Suprapubic skin (tissue), 4 donors: ENCODE data around the gene NDUFV2. TPM values are rescaled to one million over a fixed set of nuclear protein-coding genes. Genes with fewer than 3 reads are reported as not detected.

Source experiments
- DNase-seq, 2 donors: peaks; one replicate each; pipeline ENCODE4 v3.0.0-alpha.2; 2019; ENCODE audit warnings: low spot score in 2 of 2
- H3K27ac ChIP-seq: fragments of 200-600 bp; sonication (generic); one replicate; pipeline ENCODE4 v1.5.1; 2019
- H3K27me3 ChIP-seq: fragments of 200-600 bp; sonication (generic); one replicate; pipeline ENCODE4 v1.5.1; 2019
- H3K36me3 ChIP-seq: fragments of 200-600 bp; sonication (generic); one replicate; pipeline ENCODE4 v1.5.1; 2019
- H3K4me1 ChIP-seq: fragments of 200-600 bp; sonication (generic); one replicate; pipeline ENCODE4 v1.5.1; 2019
- H3K4me3 ChIP-seq: fragments of 200-600 bp; sonication (generic); one replicate; pipeline ENCODE4 v1.5.1; 2019; ENCODE audit warnings: mild to moderate bottlenecking
- H3K9me3 ChIP-seq: fragments of 200-600 bp; sonication (generic); one replicate; pipeline ENCODE4 v1.5.1; 2019
- CTCF ChIP-seq, 2 donors: fragments of 200-600 bp in 1 of 2; fragments of 450-650 bp in 1 of 2; sonication (generic) in 1 of 2; IDR thresholded peaks; one replicate each; pipeline ENCODE4 v1.5.1; 2016 to 2019; ENCODE audit warnings: antibody characterized with exemption in 2 of 2, mild to moderate bottlenecking in 1 of 2, moderate library complexity in 1 of 2
- EP300 ChIP-seq: sonication (generic); formaldehyde crosslinking; IDR thresholded peaks from one replicate; pipeline ENCODE4 v1.6.1; 2017; ENCODE audit warnings: antibody characterized with exemption
- POLR2A ChIP-seq, 2 donors: fragments of 450-650 bp; IDR thresholded peaks; one replicate each; pipeline ENCODE4 v1.6.1; 2017; ENCODE audit warnings: antibody characterized with exemption in 2 of 2, mild to moderate bottlenecking in 2 of 2, moderate library complexity in 2 of 2
- POLR2AphosphoS5 ChIP-seq, 3 donors: sonication (generic); formaldehyde crosslinking; IDR thresholded peaks; one replicate each; pipeline ENCODE4 v1.6.1; 2017; ENCODE audit warnings: antibody characterized with exemption in 3 of 3
- WGBS: methylation state at CpG from one replicate; pipeline ENCODE4 v1.1.5; 2018; 5-methylcytosine and 5-hydroxymethylcytosine counted together
- total RNA-seq, 4 donors: library from RNA; depleted of rRNA; stranded (reverse); fragments of >200 nt; gene quantifications; one replicate each; pipeline ENCODE4 v1.1.0, GENCODE V29; 2016

The NDUFV2 gene
- 100 to 1,000 TPM; 107 to 137 (median 124) TPM for total RNA-seq

GRCh38 chr18:9102508-9103375 is at the start of gene NDUFV2:
TSS of gene NDUFV2 (plus strand) at chr18:9102699. CDS start at chr18:9102744, 45 bp downstream.
- TF ChIP-seq POLR2A (IDR thresholded peaks at IDR 0.05) (peak; percentile 42 to 90), POLR2AphosphoS5 (IDR thresholded peaks at IDR 0.05) (peak; percentile 10 to 82 (median 65)), EP300 (no peak)
- Histone ChIP-seq H3K36me3 (no peaks in the 10 kb centered on the region), H3K27me3 (no peaks in the 10 kb centered on the region), H3K4me3 (peak within 1 kb of the TSS; percentile 57), H3K9me3 (no peaks in the 10 kb centered on the region), H3K4me1 (peaks cover 56% of the 10 kb centered on the region), H3K27ac (peak within 1 kb of the TSS; percentile 90)
- WGBS = under 1% methylated on average over 21 of the region's 64 CpGs
- DNase-seq = peak; percentile 96 to 97

GRCh38 chr18:9053814-9054213 is 48.7 kb upstream of the NDUFV2 start:
- Histone ChIP-seq H3K9me3 (no peaks in the 10 kb centered on the region), H3K4me1 (peaks cover 19% of the 10 kb centered on the region), H3K27ac (no peak overlapping the region), H3K4me3 (no peak overlapping the region), H3K27me3 (no peaks in the 10 kb centered on the region), H3K36me3 (no peaks in the 10 kb centered on the region)
- DNase-seq = no peak
- 100% methylated on average over 1 of the region's 1 CpG for WGBS
- no peak for TF ChIP-seq POLR2AphosphoS5 (IDR thresholded peaks at IDR 0.05)
- no peak for TF ChIP-seq EP300
- no peak for TF ChIP-seq POLR2A (IDR thresholded peaks at IDR 0.05)
- TF ChIP-seq CTCF (IDR thresholded peaks at IDR 0.05) = no peak

GRCh38 chr18:9055185-9055584 is 47.3 kb upstream of the NDUFV2 start:
- H3K4me1 ChIP-seq = peaks cover 19% of the 10 kb centered on the region
- WGBS = 0% methylated on average over 1 of the region's 1 CpG
- H3K9me3 ChIP-seq = no peaks in the 10 kb centered on the region
- no peak overlapping the region for H3K4me3 ChIP-seq
- H3K27me3 ChIP-seq = no peaks in the 10 kb centered on the region
- peak overlapping the region; percentile 68 for H3K27ac ChIP-seq
- no peak for TF ChIP-seq CTCF (IDR thresholded peaks at IDR 0.05)
- no peak for TF ChIP-seq EP300
- no peak for TF ChIP-seq POLR2A (IDR thresholded peaks at IDR 0.05)
- TF ChIP-seq POLR2AphosphoS5 (IDR thresholded peaks at IDR 0.05) = no peak
- no peaks in the 10 kb centered on the region for H3K36me3 ChIP-seq
- no peak for DNase-seq

GRCh38 chr18:9055626-9056025 is 46.9 kb upstream of the NDUFV2 start:
- H3K9me3 ChIP-seq = no peaks in the 10 kb centered on the region
- H3K4me3 ChIP-seq = no peak overlapping the region
- no peak for DNase-seq
- TF ChIP-seq POLR2AphosphoS5 (IDR thresholded peaks at IDR 0.05) = no peak
- no peak for TF ChIP-seq POLR2A (IDR thresholded peaks at IDR 0.05)
- TF ChIP-seq CTCF (IDR thresholded peaks at IDR 0.05) = no peak
- TF ChIP-seq EP300 = no peak
- H3K27ac ChIP-seq = peak overlapping the region; percentile 68
- 72% methylated on average over 1 of the region's 1 CpG for WGBS
- H3K36me3 ChIP-seq = no peaks in the 10 kb centered on the region
- H3K4me1 ChIP-seq = peaks cover 19% of the 10 kb centered on the region
- no peaks in the 10 kb centered on the region for H3K27me3 ChIP-seq

- 88% methylated on average over 3 of the region's 3 CpGs for WGBS
- no peaks in the 10 kb centered on the region for H3K9me3 ChIP-seq
- H3K36me3 ChIP-seq = no peaks in the 10 kb centered on the region
- no peaks in the 10 kb centered on the region for H3K27me3 ChIP-seq
- no peak overlapping the region for H3K4me3 ChIP-seq
- H3K4me1 ChIP-seq = peaks cover 19% of the 10 kb centered on the region
- DNase-seq = no peak
- H3K27ac ChIP-seq = no peak overlapping the region
- TF ChIP-seq EP300 = no peak
- TF ChIP-seq CTCF (IDR thresholded peaks at IDR 0.05) = no peak
- no peak for TF ChIP-seq POLR2A (IDR thresholded peaks at IDR 0.05)
- TF ChIP-seq POLR2AphosphoS5 (IDR thresholded peaks at IDR 0.05) = no peak
Observed at GRCh38 chr18:9057646-9058045, 44.9 kb upstream of the NDUFV2 start.
